Erythroblast (primary cell): ENCODE data around the gene CETP.

Source experiments
- GATA1 ChIP-seq: IDR thresholded peaks from 2 replicates; pipeline ENCODE4 v1.6.1; 2011; ENCODE audit warnings: low read depth, mild to moderate bottlenecking, control low read depth, low read length, moderate library complexity
- POLR2A ChIP-seq: IDR thresholded peaks from 2 replicates; pipeline ENCODE4 v1.6.1; 2011; ENCODE audit warnings: mild to moderate bottlenecking, low read length

DNA sequence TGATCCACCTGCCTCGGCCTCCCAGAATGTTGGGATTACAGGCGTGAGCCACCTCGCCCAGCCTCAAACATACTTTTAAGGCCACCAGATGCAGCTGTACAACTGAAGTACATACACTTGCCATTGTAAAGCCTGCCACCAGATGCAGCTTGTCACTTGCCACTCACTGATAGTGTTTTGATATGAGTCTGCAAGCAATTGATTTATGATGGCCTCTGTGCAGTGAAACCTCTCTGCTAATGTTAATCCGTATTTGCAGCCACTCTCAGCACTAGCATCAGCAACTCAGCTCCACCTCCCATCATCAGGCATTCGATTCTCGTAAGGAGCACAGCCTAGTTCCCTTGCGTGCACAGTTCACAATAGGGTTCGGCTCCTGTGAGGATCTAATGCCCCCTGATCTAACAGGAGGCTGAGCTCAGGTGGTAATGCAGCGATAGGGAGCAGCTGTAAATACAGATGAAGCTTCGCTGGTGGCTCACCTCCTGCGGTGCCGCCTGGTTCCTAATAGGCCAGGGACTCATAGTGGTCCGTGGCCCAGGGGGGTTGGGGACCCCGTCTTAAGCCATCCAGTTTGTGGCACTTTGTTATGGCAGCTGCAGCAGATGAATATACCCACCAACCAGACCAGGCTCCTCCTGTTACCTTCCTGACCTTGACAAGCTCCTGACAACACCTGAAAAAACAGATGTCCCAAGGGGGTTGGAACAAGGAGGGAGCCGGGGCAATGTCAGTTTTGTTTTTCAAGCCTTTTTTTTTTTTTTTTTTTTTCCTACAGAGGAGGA lies 31.1 kb upstream of the CETP start:
- TF ChIP-seq POLR2A: no peak
- no peak for TF ChIP-seq GATA1
